ENCODE data around the gene MGAT4C. TPM values are rescaled to one million over a fixed set of nuclear protein-coding genes. Genes with fewer than 3 reads are reported as not detected.

Gene MGAT4C
- total and polyA plus RNA-seq, 2 experiments from 2014 or later = 0.33 to 0.44 TPM

DNA sequence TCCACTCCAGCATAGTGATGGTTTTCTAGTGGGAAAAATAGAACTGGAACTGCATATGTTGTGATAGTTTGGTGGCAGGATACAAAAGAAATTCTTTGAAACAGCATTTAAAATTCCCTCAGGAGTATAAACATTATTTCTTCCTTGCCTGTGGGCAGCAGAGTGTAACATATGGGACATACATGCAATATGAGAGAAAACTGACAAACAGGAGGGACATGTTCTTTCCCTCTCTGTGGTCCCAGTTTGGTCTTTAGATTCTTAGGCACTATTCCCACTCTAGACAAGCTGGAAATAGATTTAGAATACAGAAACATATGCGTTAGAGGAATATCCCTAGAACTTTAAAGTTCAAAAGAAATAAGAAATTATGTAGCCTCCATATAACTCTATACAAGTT lies 68.0 kb downstream of the MGAT4C start:
- Histone ChIP-seq H3K27me3 (no peaks in the 10 kb centered on the region), H3K27ac (no peak overlapping the region), H3K9me3 (ENCODE audit: low read depth) (no peaks in the 10 kb centered on the region), H3K4me3 (no peak overlapping the region), H3K36me3 (no peaks in the 10 kb centered on the region), H3K4me1 (ENCODE audit: low read depth) (no peaks in the 10 kb centered on the region)
- TF ChIP-seq CTCF (IDR thresholded peaks at IDR 0.05; ENCODE audit: low read depth, low read length) = no peak
- no peak for DNase-seq (ENCODE audit: low read depth in 1 of 2, low spot score in 1 of 2)

DNA sequence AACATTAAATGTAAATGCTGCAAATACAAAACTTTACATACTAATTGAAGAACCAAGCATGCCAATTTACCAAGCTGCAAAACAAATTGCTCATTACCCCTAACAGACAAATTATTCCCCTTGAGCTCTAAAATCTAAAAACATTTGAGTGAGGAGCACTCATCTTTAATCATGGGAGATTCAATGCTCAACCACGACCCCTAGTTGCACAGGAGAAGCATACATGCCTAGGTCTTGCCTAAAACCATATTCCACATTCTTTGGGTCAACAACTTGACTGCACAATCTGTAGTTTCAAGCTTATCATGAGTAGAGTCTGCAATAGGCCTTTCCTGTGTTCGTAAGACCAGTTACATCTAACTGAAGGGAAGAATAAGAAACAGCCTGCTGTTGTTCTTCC lies 69.7 kb downstream of the MGAT4C start:
- no peak overlapping the region for H3K27ac ChIP-seq
- peak; percentile 15 for TF ChIP-seq CTCF (IDR thresholded peaks at IDR 0.05; ENCODE audit: low read depth, low read length)
- peak in 1 of 2 donors; percentile 15 for DNase-seq (ENCODE audit: low read depth in 1 of 2, low spot score in 1 of 2)
- H3K36me3 ChIP-seq = no peaks in the 10 kb centered on the region
- H3K4me3 ChIP-seq = no peak overlapping the region
- no peaks in the 10 kb centered on the region for H3K4me1 ChIP-seq (ENCODE audit: low read depth)
- no peaks in the 10 kb centered on the region for H3K27me3 ChIP-seq
- no peaks in the 10 kb centered on the region for H3K9me3 ChIP-seq (ENCODE audit: low read depth)

- H3K4me3 ChIP-seq = no peak overlapping the region
Measured at GRCh38 chr12:86179855-86180254, 76.3 kb downstream of the MGAT4C start.

GRCh38 chr12:86174188-86174587 lies 82.0 kb downstream of the MGAT4C start:
- H3K27ac ChIP-seq = no peak overlapping the region
- H3K27me3 ChIP-seq = no peaks in the 10 kb centered on the region
- H3K4me3 ChIP-seq = no peak overlapping the region
- no peaks in the 10 kb centered on the region for H3K9me3 ChIP-seq (ENCODE audit: low read depth)
- DNase-seq (ENCODE audit: low read depth in 1 of 2, low spot score in 1 of 2) = no peak
- H3K36me3 ChIP-seq = no peaks in the 10 kb centered on the region
- no peak for TF ChIP-seq CTCF (IDR thresholded peaks at IDR 0.05; ENCODE audit: low read depth, low read length)
- H3K4me1 ChIP-seq (ENCODE audit: low read depth) = no peaks in the 10 kb centered on the region

More at GRCh38 chr12:86179855-86180254, 76.3 kb downstream of the MGAT4C start:
- no peaks in the 10 kb centered on the region for H3K36me3 ChIP-seq
- DNase-seq (ENCODE audit: low read depth in 1 of 2, low spot score in 1 of 2) = no peak
- no peak for TF ChIP-seq CTCF (IDR thresholded peaks at IDR 0.05; ENCODE audit: low read depth, low read length)
- H3K9me3 ChIP-seq (ENCODE audit: low read depth) = no peaks in the 10 kb centered on the region
- no peaks in the 10 kb centered on the region for H3K27me3 ChIP-seq
- H3K27ac ChIP-seq = no peak overlapping the region
- no peaks in the 10 kb centered on the region for H3K4me1 ChIP-seq (ENCODE audit: low read depth)

DNA sequence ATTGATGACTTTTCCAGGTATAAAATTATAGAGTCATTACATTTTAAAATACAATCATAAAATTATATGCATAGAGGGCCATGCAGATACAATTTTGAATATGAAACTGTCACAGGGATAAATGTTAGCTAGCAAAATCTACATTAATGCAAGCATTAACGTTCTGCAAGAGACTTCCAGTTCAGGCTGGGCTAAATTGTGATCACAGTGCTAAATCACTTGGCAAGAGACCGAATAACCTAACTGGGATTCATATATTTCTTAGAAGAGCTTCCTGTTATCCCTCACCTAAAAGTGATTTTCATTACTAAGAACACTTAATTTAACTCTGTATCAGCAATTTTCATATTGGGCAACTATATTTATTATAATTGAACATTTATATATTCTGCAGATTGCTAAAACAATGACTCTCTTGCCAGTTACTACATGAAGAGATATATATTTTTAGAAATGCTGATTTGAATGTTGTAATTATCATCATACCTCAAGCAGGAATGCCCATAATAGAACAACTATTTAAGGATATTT lies 83.2 kb downstream of the MGAT4C start:
- no peaks in the 10 kb centered on the region for H3K27me3 ChIP-seq
- no peak overlapping the region for H3K27ac ChIP-seq
- no peak for TF ChIP-seq CTCF (IDR thresholded peaks at IDR 0.05; ENCODE audit: low read depth, low read length)
- H3K4me3 ChIP-seq = no peak overlapping the region
- no peaks in the 10 kb centered on the region for H3K4me1 ChIP-seq (ENCODE audit: low read depth)
- no peaks in the 10 kb centered on the region for H3K36me3 ChIP-seq
- no peaks in the 10 kb centered on the region for H3K9me3 ChIP-seq (ENCODE audit: low read depth)
- no peak for DNase-seq (ENCODE audit: low read depth in 1 of 2, low spot score in 1 of 2)

DNA sequence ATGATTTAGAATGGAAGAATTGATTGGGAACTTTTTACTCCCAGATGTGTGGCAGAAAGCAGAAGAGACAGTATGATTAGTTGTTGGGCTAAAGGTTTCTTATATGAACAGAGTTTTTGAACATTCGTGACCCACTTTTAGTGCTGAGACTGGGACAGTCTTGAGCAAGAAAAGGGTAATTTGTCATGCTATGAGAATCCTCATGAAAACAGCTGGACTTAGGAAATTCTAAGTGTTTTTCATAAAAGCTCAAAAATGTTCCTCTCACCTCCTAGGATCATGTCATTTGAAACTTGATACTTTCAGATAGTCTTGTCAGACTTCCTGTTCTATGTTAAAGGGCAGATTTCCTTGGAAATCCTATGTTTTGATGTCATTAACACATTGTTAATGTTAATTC lies 86.1 kb downstream of the MGAT4C start:
- no peaks in the 10 kb centered on the region for H3K9me3 ChIP-seq (ENCODE audit: low read depth)
- no peak overlapping the region for H3K4me3 ChIP-seq
- H3K27me3 ChIP-seq = no peaks in the 10 kb centered on the region
- DNase-seq (ENCODE audit: low read depth in 1 of 2, low spot score in 1 of 2) = no peak
- TF ChIP-seq CTCF (IDR thresholded peaks at IDR 0.05; ENCODE audit: low read depth, low read length) = no peak
- no peaks in the 10 kb centered on the region for H3K36me3 ChIP-seq
- no peaks in the 10 kb centered on the region for H3K4me1 ChIP-seq (ENCODE audit: low read depth)
- H3K27ac ChIP-seq = no peak overlapping the region
